Measurements from ENCODE around the gene PPFIA3.

The PPFIA3 gene

GRCh38 chr19:49182848-49183375 lies 63.6 kb downstream of the PPFIA3 start:
- DNase-seq = no peak

DNA sequence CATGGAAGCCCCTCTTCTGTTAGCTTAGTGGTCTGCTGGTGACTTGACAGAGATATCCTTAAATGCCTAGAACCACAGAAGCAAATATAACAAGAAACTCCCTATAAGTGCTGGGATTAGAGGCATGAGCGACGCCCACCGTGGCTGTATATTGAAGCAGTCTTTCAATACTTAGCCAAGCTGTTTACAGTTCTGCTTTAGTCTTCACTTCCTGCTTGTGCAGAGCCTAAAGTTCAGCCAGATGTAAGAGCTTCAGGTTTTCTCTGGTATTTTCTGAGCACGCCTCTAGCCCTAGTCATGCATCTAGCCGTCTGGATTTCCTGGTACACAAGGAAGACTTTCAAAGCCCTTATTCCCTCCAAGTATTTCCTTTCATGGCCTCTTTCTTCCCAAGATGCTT lies 66.8 kb downstream of the PPFIA3 start:
- no peak for DNase-seq

GRCh38 chr19:49188626-49189200 lies 69.4 kb downstream of the PPFIA3 start:
- DNase-seq = no peak

- no peak for DNase-seq
Observed at GRCh38 chr19:49189259-49189658, 69.9 kb downstream of the PPFIA3 start.

DNA sequence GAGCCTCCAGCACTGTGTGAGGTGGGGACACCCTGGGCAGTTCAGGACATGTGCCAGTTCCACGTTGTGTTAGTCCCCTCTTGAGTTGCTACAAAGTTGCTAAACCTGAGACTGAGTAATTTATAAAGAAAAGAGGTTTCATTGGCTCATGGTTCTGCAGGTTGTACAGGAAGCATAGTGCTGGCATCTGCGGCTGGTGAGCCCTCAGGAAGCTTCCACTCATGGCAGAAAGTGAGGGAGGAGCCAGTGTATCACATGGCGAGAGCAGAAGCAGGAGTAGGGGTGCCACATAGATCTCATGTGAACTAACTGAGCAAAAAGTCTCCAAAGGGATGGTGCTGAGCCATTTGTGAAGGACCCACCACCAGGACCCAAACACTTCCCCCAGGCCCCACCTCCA lies 71.4 kb downstream of the PPFIA3 start:
- no peak for DNase-seq

DNA sequence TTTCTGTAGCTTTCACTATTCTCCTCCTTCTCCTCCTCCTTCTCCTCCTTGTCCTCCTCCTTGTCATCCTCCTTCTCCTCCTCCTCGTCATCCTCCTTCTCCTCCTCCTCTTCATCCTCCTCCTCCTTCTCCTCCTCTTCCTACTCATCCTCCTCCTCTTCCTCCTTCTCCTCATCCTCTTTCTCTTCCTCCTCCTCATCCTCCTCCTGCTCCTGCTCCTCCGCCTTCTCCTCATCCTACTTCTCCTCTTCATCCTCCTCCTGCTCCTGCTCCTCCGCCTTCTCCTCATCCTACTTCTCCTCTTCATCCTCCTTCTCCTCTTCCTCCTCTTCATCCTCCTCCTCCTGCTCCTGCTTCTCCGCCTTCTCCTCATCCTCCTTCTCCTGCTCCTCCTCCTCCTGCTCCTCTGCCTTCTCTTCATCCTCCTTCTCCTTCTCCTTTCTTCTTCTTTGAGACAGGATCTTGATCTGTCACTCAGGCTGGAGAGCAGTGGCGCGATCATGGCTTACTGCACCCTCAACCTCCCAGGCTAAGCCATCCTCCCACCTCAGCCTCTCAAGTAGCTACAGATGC lies 74.6 kb downstream of the PPFIA3 start:
- no peak for DNase-seq

- no peak for DNase-seq
Observed at GRCh38 chr19:49194408-49194807, 75.1 kb downstream of the PPFIA3 start.

DNA sequence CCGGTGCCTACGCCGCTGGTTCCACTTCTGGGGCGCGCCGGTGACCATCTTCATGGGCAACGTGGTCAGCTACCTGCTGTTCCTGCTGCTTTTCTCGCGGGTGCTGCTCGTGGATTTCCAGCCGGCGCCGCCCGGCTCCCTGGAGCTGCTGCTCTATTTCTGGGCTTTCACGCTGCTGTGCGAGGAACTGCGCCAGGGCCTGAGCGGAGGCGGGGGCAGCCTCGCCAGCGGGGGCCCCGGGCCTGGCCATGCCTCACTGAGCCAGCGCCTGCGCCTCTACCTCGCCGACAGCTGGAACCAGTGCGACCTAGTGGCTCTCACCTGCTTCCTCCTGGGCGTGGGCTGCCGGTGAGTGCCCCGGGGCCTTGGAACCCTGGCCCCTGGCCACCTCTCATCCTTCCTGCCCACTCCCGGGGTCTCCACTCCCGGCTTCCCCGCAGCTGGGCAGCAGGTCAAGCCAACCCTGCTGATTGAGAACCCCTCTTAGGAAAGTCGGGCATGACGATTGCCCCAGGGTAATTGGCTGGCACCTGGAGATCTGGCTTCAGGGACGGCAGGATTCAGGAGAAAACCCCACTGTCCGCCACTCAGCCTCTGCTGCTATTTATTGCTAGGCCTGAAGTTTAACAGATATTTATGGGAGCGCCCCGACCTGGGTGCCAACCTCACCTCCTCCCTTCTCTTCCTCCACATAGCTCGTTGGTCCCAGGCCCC lies 77.3 kb downstream of the PPFIA3 start:
- peak; percentile 38 for DNase-seq

DNA sequence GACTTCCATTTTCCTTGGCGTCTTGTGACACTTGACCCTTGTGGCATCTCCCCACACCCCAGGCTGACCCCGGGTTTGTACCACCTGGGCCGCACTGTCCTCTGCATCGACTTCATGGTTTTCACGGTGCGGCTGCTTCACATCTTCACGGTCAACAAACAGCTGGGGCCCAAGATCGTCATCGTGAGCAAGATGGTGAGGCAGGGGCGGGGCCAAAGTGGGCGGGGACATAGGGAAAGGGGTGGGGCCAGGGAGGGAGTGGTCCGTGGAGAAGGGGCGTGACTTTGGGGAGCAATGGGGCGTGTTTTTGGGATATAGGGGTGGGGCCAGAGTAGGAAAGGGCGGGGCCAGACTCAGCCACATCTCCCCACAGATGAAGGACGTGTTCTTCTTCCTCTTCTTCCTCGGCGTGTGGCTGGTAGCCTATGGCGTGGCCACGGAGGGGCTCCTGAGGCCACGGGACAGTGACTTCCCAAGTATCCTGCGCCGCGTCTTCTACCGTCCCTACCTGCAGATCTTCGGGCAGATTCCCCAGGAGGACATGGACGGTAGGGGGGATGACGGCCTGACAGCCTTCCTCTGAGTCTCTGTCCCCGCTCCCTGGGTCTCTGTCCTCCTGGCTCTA lies 81.0 kb downstream of the PPFIA3 start:
- no peak for DNase-seq

Measured in NCI-H2081 treated with DMSO at 0.1 percent for 48 hours (cell line).